ENCODE measurements around the gene SHROOM2. TPM values are rescaled to one million over a fixed set of nuclear protein-coding genes. Genes with fewer than 3 reads are reported as not detected.

The SHROOM2 gene
- total RNA-seq, 4 donors from 2014 or later = 0.05 to 0.36 (median 0.26) TPM

- in situ Hi-C loops (cut with MboI; ENCODE audit: low sequenced_read_pairs in 4 of 4) (loop anchor here in 1 of 4 donors (25.0 kb wide), 1 partner anchor 107 kb away; no protein-coding TSS in a partner anchor), intact Hi-C loops (cut with DNase I; ENCODE audit: low total_unique reads) (no loop called here)
- Histone ChIP-seq H3K27me3 (no peaks in the 10 kb centered on the region), H3K27ac (no peak overlapping the region), H3K4me3 (no peak overlapping the region), H3K9me3 (no peaks in the 10 kb centered on the region), H3K36me3 (no peaks in the 10 kb centered on the region), H3K4me1 (no peaks in the 10 kb centered on the region)
- TF ChIP-seq POLR2A (IDR thresholded peaks at IDR 0.05) (no peak), CTCF (IDR thresholded peaks at IDR 0.05 in 4 of 5, conservative IDR thresholded peaks at IDR 0.05 in 1 of 5) (no peak)
- ATAC-seq (no peak), DNase-seq (no peak)
Measured at GRCh38 chrX:9880237-9880636, 94.0 kb downstream of the SHROOM2 start.

- intact Hi-C loops (cut with DNase I; ENCODE audit: low total_unique reads) (no loop called here), in situ Hi-C loops (cut with MboI; ENCODE audit: low sequenced_read_pairs in 4 of 4) (loop anchor here in 1 of 4 donors (25.0 kb wide), 1 partner anchor 106 kb away; no protein-coding TSS in a partner anchor)
- Histone ChIP-seq H3K36me3 (no peaks in the 10 kb centered on the region), H3K27me3 (no peaks in the 10 kb centered on the region), H3K27ac (no peak overlapping the region), H3K4me3 (no peak overlapping the region), H3K9me3 (no peaks in the 10 kb centered on the region), H3K4me1 (no peaks in the 10 kb centered on the region)
- DNase-seq = no peak
- no peak for ATAC-seq
- TF ChIP-seq CTCF (IDR thresholded peaks at IDR 0.05 in 4 of 5, conservative IDR thresholded peaks at IDR 0.05 in 1 of 5) = no peak
- no peak for TF ChIP-seq POLR2A (IDR thresholded peaks at IDR 0.05)
Measured at GRCh38 chrX:9880870-9881269, 94.6 kb downstream of the SHROOM2 start.

- no peak for ATAC-seq
- in situ Hi-C loops (cut with MboI; ENCODE audit: low sequenced_read_pairs in 4 of 4) (loop anchor here in 1 of 4 donors (25.0 kb wide), 1 partner anchor 104 kb away; no protein-coding TSS in a partner anchor), intact Hi-C loops (cut with DNase I; ENCODE audit: low total_unique reads) (no loop called here)
- DNase-seq = no peak
- Histone ChIP-seq H3K27me3 (no peaks in the 10 kb centered on the region), H3K4me3 (no peak overlapping the region), H3K9me3 (no peaks in the 10 kb centered on the region), H3K4me1 (no peaks in the 10 kb centered on the region), H3K27ac (no peak overlapping the region), H3K36me3 (no peaks in the 10 kb centered on the region)
- TF ChIP-seq CTCF (IDR thresholded peaks at IDR 0.05 in 4 of 5, conservative IDR thresholded peaks at IDR 0.05 in 1 of 5) = no peak
- TF ChIP-seq POLR2A (IDR thresholded peaks at IDR 0.05) = no peak
Measured at GRCh38 chrX:9882669-9883446, 96.6 kb downstream of the SHROOM2 start.

- in situ Hi-C loops (cut with MboI; ENCODE audit: low sequenced_read_pairs in 4 of 4) = loop anchor here in 1 of 4 donors (25.0 kb wide), 1 partner anchor 103 kb away; no protein-coding TSS in a partner anchor
- Histone ChIP-seq H3K4me3 (no peak overlapping the region), H3K27me3 (no peaks in the 10 kb centered on the region), H3K9me3 (no peaks in the 10 kb centered on the region), H3K27ac (no peak overlapping the region), H3K36me3 (no peaks in the 10 kb centered on the region), H3K4me1 (no peaks in the 10 kb centered on the region)
- DNase-seq (no peak), ATAC-seq (no peak)
- intact Hi-C loops (cut with DNase I; ENCODE audit: low total_unique reads) = no loop called here
- no peak for TF ChIP-seq POLR2A (IDR thresholded peaks at IDR 0.05)
Measured at GRCh38 chrX:9884031-9884779, 98.0 kb downstream of the SHROOM2 start.

- Histone ChIP-seq H3K9me3 (no peaks in the 10 kb centered on the region), H3K36me3 (no peaks in the 10 kb centered on the region), H3K27me3 (no peaks in the 10 kb centered on the region), H3K4me1 (no peaks in the 10 kb centered on the region), H3K27ac (no peak overlapping the region), H3K4me3 (no peak overlapping the region)
- ATAC-seq (no peak), DNase-seq (peak; percentile 11 to 22)
- in situ Hi-C loops (cut with MboI; ENCODE audit: low sequenced_read_pairs in 4 of 4) (loop anchor here in 1 of 4 donors (25.0 kb wide), 1 partner anchor 102 kb away; no protein-coding TSS in a partner anchor), intact Hi-C loops (cut with DNase I; ENCODE audit: low total_unique reads) (no loop called here)
- no peak for TF ChIP-seq POLR2A (IDR thresholded peaks at IDR 0.05)
- TF ChIP-seq CTCF (IDR thresholded peaks at IDR 0.05 in 4 of 5, conservative IDR thresholded peaks at IDR 0.05 in 1 of 5) = peak in 2 of 5 experiments; percentile 22 to 47
Measured at GRCh38 chrX:9885150-9885549, 98.9 kb downstream of the SHROOM2 start.
